Activated T-cell treated with anti-CD3 and anti-CD28 coated beads for 24 hours (primary cell): ENCODE measurements around the gene VANGL1.
A peak's percentile ranks its signal among the peaks of the same experiment; 100 is the strongest.

Source experiments
- DNase-seq: peaks from one replicate; pipeline ENCODE4 v3.0.0-alpha.2; 2020; ENCODE audit warnings: low read depth

The VANGL1 gene

GRCh38 chr1:115705085-115705951 lies 63.5 kb downstream of the VANGL1 start:
- DNase-seq = no peak

GRCh38 chr1:115705963-115706362 lies 64.2 kb downstream of the VANGL1 start:
- no peak for DNase-seq

GRCh38 chr1:115706587-115707425 lies 65.0 kb downstream of the VANGL1 start:
- no peak for DNase-seq

- DNase-seq = no peak
Measured at GRCh38 chr1:115710859-115711624, 69.3 kb downstream of the VANGL1 start.

GRCh38 chr1:115712911-115713609 lies 71.3 kb downstream of the VANGL1 start:
- no peak for DNase-seq

GRCh38 chr1:115713906-115714305 lies 72.1 kb downstream of the VANGL1 start:
- no peak for DNase-seq

GRCh38 chr1:115714572-115715141 lies 72.9 kb downstream of the VANGL1 start:
- DNase-seq = no peak

GRCh38 chr1:115717541-115717940 lies 75.8 kb downstream of the VANGL1 start:
- DNase-seq = peak; percentile 6

GRCh38 chr1:115718011-115718754 lies 76.4 kb downstream of the VANGL1 start:
- DNase-seq = no peak

GRCh38 chr1:115719285-115719684 lies 77.5 kb downstream of the VANGL1 start:
- no peak for DNase-seq

- DNase-seq = no peak
Measured at GRCh38 chr1:115722221-115722620, 80.5 kb downstream of the VANGL1 start.

GRCh38 chr1:115723756-115724155 lies 82.0 kb downstream of the VANGL1 start:
- DNase-seq = no peak

GRCh38 chr1:115725600-115725999 lies 83.8 kb downstream of the VANGL1 start:
- no peak for DNase-seq

GRCh38 chr1:115726161-115726560 lies 84.4 kb downstream of the VANGL1 start:
- no peak for DNase-seq

GRCh38 chr1:115726570-115726969 lies 84.8 kb downstream of the VANGL1 start:
- DNase-seq = no peak

GRCh38 chr1:115727706-115728249 lies 86.0 kb downstream of the VANGL1 start:
- DNase-seq = no peak

- no peak for DNase-seq
Measured at GRCh38 chr1:115728341-115728740, 86.6 kb downstream of the VANGL1 start.

GRCh38 chr1:115729756-115730155 lies 88.0 kb downstream of the VANGL1 start:
- DNase-seq = no peak

GRCh38 chr1:115732316-115732715 lies 90.5 kb downstream of the VANGL1 start:
- no peak for DNase-seq

- DNase-seq = no peak
Measured at GRCh38 chr1:115740811-115741210, 99.0 kb downstream of the VANGL1 start.
